HT-29 (cell line): Measurements from ENCODE around the gene UTP25. TPM values are rescaled to one million over a fixed set of nuclear protein-coding genes. Genes with fewer than 3 reads are reported as not detected.

ENCODE experiments used
- DNase-seq: peaks from one replicate; pipeline ENCODE4 v3.0.0-alpha.2; 2015; ENCODE audit warnings: low spot score
- total RNA-seq: library from RNA; depleted of rRNA; stranded (reverse); fragments of >200 nt; shearing (Covaris generic); gene quantifications from 2 replicates; pipeline ENCODE4 v1.2.3, GENCODE V29; 2014

Gene UTP25
- total RNA-seq, 1 experiment from 2014 or later, result 7.2 TPM

DNA sequence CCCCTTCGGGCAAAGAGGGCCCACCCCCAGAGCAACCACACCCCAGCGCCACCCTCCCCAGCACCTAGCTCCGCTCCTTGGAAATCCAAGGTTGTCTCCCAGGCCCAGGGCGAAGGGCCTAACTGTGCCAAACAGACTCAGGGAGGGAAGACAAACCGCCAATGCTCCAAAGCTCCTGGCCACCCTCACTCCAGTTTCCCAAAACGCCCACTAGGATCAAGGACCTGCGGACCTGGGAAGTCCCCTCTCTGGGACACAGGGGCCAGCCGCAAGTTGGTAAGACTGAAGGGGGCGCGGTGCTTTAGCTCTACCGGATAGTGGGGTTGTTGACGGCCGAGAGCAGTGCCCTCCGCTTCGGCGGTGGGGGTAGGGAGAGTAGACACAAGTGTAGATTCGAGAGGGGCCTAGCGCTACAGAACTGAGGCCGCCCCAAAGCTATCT, 22.4 kb upstream of the UTP25 start:
- DNase-seq, result peak; percentile 53

DNA sequence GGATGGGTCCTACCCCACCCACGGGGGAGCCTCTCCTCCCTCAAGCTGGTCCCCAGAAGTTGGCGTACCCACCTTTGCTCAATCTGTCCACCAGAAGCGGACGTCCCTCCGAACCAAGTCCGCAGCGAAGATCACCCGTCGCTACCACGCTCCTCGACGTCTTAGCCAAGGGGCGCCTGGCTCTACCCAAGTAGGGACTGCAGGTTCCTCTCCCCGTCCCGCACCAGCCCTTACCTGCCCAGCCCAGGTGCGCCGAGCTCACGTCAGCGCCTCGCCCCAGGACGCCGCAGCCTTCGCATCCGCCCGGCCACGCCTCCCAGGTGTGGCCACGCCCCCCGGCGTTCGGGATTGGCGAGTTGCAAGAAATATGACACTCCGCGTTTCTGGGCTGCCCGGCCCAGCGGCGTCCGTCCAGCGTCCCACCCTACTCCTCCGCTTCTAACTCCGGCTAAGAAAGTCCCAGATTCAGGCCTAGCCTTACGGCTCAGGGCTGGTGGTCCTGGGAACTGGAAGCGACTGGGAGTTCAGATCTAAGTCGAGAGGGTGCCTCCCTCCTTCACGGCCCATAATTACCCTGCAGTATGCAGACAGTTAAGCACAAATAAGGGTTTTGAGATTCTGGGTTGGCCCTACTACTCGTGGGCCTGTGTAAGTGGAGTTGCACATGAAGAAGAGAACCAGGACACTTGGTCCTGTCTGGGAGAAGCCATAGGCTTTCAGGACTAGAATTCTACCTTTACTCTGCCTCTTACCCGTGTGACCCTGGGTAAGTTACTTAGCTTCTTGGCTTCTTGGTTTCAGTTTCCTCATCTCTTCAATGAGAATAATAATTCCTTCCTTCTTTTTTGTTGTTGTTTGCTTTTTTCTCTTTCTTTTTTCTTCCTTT, 21.7 kb upstream of the UTP25 start, which contains the start of gene IRF6:
Gene IRF6, minus strand, starts transcription at position 268 of the 886 bp plus-strand sequence. CDS start 4,729 bp downstream, outside the sequence.
- peak; percentile 97 for DNase-seq

GRCh38 chr1:209807509-209807908, 20.3 kb upstream of the UTP25 start:
- DNase-seq, result no peak

- peak; percentile 57 for DNase-seq
Measured at GRCh38 chr1:209808059-209808581, 19.7 kb upstream of the UTP25 start.

- no peak for DNase-seq
Measured at GRCh38 chr1:209809611-209810010, 18.2 kb upstream of the UTP25 start.

GRCh38 chr1:209810783-209811182, 17.0 kb upstream of the UTP25 start:
- no peak for DNase-seq

- DNase-seq, result no peak
Measured at GRCh38 chr1:209813902-209814301, 13.9 kb upstream of the UTP25 start.

- DNase-seq, result no peak
Measured at GRCh38 chr1:209815490-209815889, 12.3 kb upstream of the UTP25 start.

GRCh38 chr1:209815931-209816341, 11.8 kb upstream of the UTP25 start:
- peak; percentile 23 for DNase-seq

GRCh38 chr1:209816923-209817322, 10.8 kb upstream of the UTP25 start:
- DNase-seq, result no peak

GRCh38 chr1:209817691-209818090, 10.1 kb upstream of the UTP25 start:
- DNase-seq, result no peak

GRCh38 chr1:209819058-209819457, 8.7 kb upstream of the UTP25 start:
- DNase-seq, result no peak

GRCh38 chr1:209820986-209821385, 6.8 kb upstream of the UTP25 start:
- no peak for DNase-seq

- DNase-seq, result no peak
Measured at GRCh38 chr1:209822706-209823105, 5.1 kb upstream of the UTP25 start.

GRCh38 chr1:209823143-209824041, 4.4 kb upstream of the UTP25 start:
- peak; percentile 72 for DNase-seq

- peak; percentile 55 for DNase-seq
Measured at GRCh38 chr1:209825591-209826434, 2.0 kb upstream of the UTP25 start.

GRCh38 chr1:209829716-209830115, 1.9 kb downstream of the UTP25 start:
- DNase-seq, result no peak

DNA sequence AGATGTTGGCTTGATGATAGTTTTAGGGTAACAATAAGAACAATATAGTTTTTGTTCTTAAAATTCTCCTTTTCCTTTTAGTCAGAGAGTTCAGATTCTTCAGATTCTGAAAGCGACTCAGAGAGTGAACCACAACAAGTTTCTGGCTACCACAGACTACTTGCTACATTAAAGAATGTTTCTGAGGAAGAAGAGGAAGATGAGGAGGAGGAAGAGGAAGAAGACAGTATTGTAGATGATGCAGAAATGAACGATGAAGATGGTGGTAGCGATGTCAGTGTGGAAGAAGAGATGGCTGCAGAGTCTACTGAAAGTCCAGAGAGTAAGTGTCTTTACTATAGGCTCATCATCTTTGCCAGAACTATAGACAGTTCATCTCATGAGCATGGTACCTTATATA, 3.0 kb downstream of the UTP25 start:
- no peak for DNase-seq

- no peak for DNase-seq
Measured at GRCh38 chr1:209831615-209832014, 3.8 kb downstream of the UTP25 start.

GRCh38 chr1:209835782-209836298, 8.1 kb downstream of the UTP25 start:
- DNase-seq, result no peak

DNA sequence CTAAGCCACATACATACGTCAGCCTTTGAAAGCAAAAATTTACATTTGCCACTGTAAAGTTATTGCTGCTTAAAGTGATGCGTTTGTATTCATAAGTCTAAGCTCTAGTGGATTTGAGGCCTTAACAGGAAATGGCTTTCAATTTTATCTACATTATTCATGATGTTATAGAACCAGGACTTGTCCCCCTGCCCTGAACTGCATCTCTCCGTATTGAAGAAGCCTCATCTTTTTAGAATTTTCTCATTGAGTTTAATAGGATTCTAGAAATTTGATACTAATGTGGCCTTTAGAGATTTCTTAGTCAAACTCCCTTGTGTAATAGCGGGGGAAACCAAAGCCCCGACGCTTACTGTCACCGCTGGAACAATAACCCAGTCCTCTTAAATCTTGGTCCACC, 9.9 kb downstream of the UTP25 start:
- DNase-seq, result no peak
